Osteocyte (in vitro differentiated cells): ENCODE measurements around the gene IGDCC3. TPM values are rescaled to one million over a fixed set of nuclear protein-coding genes. Genes with fewer than 3 reads are reported as not detected.
A peak's percentile ranks its signal among the peaks of the same experiment; 100 is the strongest.

Source experiments
- DNase-seq: peaks from one replicate; pipeline ENCODE4 v3.0.0; 2021; ENCODE audit warnings: mixed read lengths; ENCODE audit not compliant: unreplicated experiment; ENCODE audit errors: extremely low spot score
- H3K27ac Mint-ChIP-seq: one replicate; pipeline ENCODE4 v1.8.0; 2021; ENCODE audit warnings: mild to moderate bottlenecking, mixed read lengths; ENCODE audit not compliant: unreplicated experiment
- H3K27me3 Mint-ChIP-seq: one replicate; pipeline ENCODE4 v1.8.0; 2021; ENCODE audit warnings: mixed read lengths; ENCODE audit not compliant: unreplicated experiment
- H3K36me3 Mint-ChIP-seq: one replicate; pipeline ENCODE4 v1.8.0; 2021; ENCODE audit warnings: mixed read lengths; ENCODE audit not compliant: unreplicated experiment
- H3K4me1 Mint-ChIP-seq: one replicate; pipeline ENCODE4 v1.8.0; 2021; ENCODE audit warnings: mixed read lengths; ENCODE audit not compliant: unreplicated experiment
- H3K4me3 Mint-ChIP-seq: one replicate; pipeline ENCODE4 v1.8.0; 2021; ENCODE audit warnings: mild to moderate bottlenecking, moderate library complexity, mixed read lengths; ENCODE audit not compliant: unreplicated experiment
- H3K9me3 Mint-ChIP-seq: one replicate; pipeline ENCODE4 v1.8.0; 2021; ENCODE audit warnings: mixed read lengths; ENCODE audit not compliant: unreplicated experiment
- CTCF ChIP-seq: fragments of 200-600 bp; sonication (generic); IDR thresholded peaks from 2 replicates; pipeline ENCODE4 v1.5.0; 2021; ENCODE audit warnings: antibody characterized with exemption, mild to moderate bottlenecking, moderate library complexity
- total RNA-seq: library from RNA; stranded (reverse); gene quantifications from 2 replicates; pipeline ENCODE4 v1.2.1, GENCODE V29; 2021

The IGDCC3 gene
- total RNA-seq, 1 donor from 2014 or later: 0.48 TPM

GRCh38 chr15:65411465-65412071, 33.8 kb upstream of the IGDCC3 start:
- H3K4me1 Mint-ChIP-seq: peaks cover 78% of the 10 kb centered on the region
- no peak for TF ChIP-seq CTCF
- DNase-seq: no peak
- H3K27ac Mint-ChIP-seq: peak overlapping the region; percentile 31
- H3K4me3 Mint-ChIP-seq: no peak overlapping the region
- no peaks in the 10 kb centered on the region for H3K9me3 Mint-ChIP-seq
- no peaks in the 10 kb centered on the region for H3K27me3 Mint-ChIP-seq
- peaks cover 3% of the 10 kb centered on the region for H3K36me3 Mint-ChIP-seq

- no peaks in the 10 kb centered on the region for H3K9me3 Mint-ChIP-seq
- no peaks in the 10 kb centered on the region for H3K27me3 Mint-ChIP-seq
- H3K36me3 Mint-ChIP-seq: peaks cover 6% of the 10 kb centered on the region
- H3K4me3 Mint-ChIP-seq: no peak overlapping the region
- TF ChIP-seq CTCF: no peak
- peaks cover 74% of the 10 kb centered on the region for H3K4me1 Mint-ChIP-seq
- no peak for DNase-seq
- no peak overlapping the region for H3K27ac Mint-ChIP-seq
Measured at GRCh38 chr15:65410972-65411371, 33.2 kb upstream of the IGDCC3 start.

GRCh38 chr15:65410036-65410435, 32.2 kb upstream of the IGDCC3 start:
- no peak overlapping the region for H3K4me3 Mint-ChIP-seq
- H3K9me3 Mint-ChIP-seq: no peaks in the 10 kb centered on the region
- no peak overlapping the region for H3K27ac Mint-ChIP-seq
- DNase-seq: no peak
- peaks cover 6% of the 10 kb centered on the region for H3K36me3 Mint-ChIP-seq
- no peak for TF ChIP-seq CTCF
- H3K4me1 Mint-ChIP-seq: peaks cover 67% of the 10 kb centered on the region
- H3K27me3 Mint-ChIP-seq: no peaks in the 10 kb centered on the region

GRCh38 chr15:65409036-65409631, 31.3 kb upstream of the IGDCC3 start:
- H3K27ac Mint-ChIP-seq: peak overlapping the region; percentile 89
- peaks cover 58% of the 10 kb centered on the region for H3K4me1 Mint-ChIP-seq
- no peak for TF ChIP-seq CTCF
- no peak overlapping the region for H3K4me3 Mint-ChIP-seq
- DNase-seq: no peak
- H3K36me3 Mint-ChIP-seq: peaks cover 6% of the 10 kb centered on the region
- no peaks in the 10 kb centered on the region for H3K27me3 Mint-ChIP-seq
- H3K9me3 Mint-ChIP-seq: no peaks in the 10 kb centered on the region

DNA sequence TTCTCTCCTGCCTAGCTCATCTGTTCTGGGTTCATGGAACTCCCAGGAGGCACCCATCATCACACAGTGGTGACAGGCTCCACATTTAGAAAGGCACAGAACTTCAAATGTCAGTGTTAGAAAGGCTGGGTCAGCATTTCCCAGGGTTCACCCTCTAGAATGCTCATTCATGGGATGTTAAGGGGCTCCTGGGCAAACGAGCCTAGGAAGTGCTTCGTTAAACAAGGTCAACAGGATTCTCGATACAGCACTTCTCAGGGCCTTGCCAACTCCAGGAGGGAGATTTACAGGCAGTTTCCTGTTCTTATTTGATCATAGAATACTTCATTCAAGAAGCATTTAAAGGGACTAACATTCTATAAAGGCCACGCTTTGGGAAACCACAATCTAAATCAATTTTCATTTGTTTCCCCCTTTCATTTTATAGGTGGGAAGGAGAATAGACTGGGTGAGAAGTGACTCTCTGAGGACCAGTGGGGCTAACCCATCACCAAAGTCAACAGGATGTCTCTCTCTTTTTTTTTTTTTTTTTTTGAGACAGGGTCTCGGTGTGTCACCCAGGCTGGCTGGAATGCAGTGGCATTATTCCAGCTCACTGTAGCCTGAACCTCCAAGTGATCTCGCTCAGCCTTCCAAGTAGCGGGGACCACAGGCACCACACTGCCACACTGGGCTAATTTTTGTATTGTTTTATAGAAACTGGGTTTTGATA, 30.7 kb upstream of the IGDCC3 start:
- Mint-ChIP-seq H3K36me3 (peaks cover 6% of the 10 kb centered on the region), H3K9me3 (no peaks in the 10 kb centered on the region), H3K27me3 (no peaks in the 10 kb centered on the region), H3K4me1 (peaks cover 54% of the 10 kb centered on the region), H3K27ac (peak overlapping the region; percentile 89), H3K4me3 (no peak overlapping the region)
- no peak for TF ChIP-seq CTCF
- DNase-seq: no peak
